Skeletal muscle satellite cell (primary cell): ENCODE data around the gene RPP21.

Experiments
- H3K27me3 ChIP-seq: 2 replicates; pipeline ENCODE4 v1.7.0; 2013; ENCODE audit warnings: low read length; ENCODE audit not compliant: control insufficient read depth, insufficient read depth
- H3K36me3 ChIP-seq: 2 replicates; pipeline ENCODE4 v1.7.0; 2013; ENCODE audit warnings: mild to moderate bottlenecking, control low read depth, low read length; ENCODE audit not compliant: insufficient read depth
- H3K4me1 ChIP-seq: 2 replicates; pipeline ENCODE4 v1.7.0; 2013; ENCODE audit warnings: low read length; ENCODE audit not compliant: control insufficient read depth, insufficient read depth
- H3K4me2 ChIP-seq: 2 replicates; pipeline ENCODE4 v1.7.0; 2013; ENCODE audit warnings: mild to moderate bottlenecking, low read length
- H3K4me3 ChIP-seq: 2 replicates; pipeline ENCODE4 v1.7.0; 2013; ENCODE audit warnings: low read length
- H3K9ac ChIP-seq: 2 replicates; pipeline ENCODE4 v1.7.0; 2013; ENCODE audit warnings: mild to moderate bottlenecking, low read depth, low read length, moderate library complexity
- H3K9me3 ChIP-seq: replicated peaks from 2 replicates; pipeline ENCODE4 v1.7.0; 2013; ENCODE audit warnings: mild to moderate bottlenecking, control low read depth, low read length

Gene RPP21

GRCh38 chr6:30334075-30334783 lies 10.7 kb upstream of the RPP21 start:
- H3K4me2 ChIP-seq, result no peak overlapping the region

DNA sequence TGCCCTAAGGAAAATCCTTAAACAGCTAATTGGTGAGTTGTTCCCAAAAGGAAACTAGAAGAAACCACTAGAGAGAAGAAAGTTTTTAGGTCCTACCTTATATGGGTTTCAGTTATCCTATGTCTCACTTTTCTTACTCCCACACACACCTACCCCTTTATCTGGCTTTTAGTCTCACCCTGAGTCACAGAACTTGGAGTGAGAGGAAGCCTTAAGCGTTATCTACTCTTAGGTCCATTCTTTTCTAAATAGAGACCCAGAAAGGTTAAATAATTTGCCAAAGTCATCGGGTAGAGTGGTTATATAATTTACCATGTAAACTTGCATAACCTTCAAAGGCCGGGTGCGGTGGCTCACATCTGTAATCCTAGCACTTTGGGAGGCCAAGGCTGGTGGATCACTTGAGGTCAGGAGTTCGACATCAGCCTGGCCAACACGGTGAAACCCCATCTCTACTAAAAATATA lies 4.3 kb upstream of the RPP21 start:
- H3K9ac ChIP-seq, result no peak overlapping the region
- H3K27me3 ChIP-seq, result no peaks in the 10 kb centered on the region
- H3K36me3 ChIP-seq, result peaks cover 53% of the 10 kb centered on the region
- peaks cover under 1% of the 10 kb centered on the region for H3K4me1 ChIP-seq
- H3K4me2 ChIP-seq, result no peak overlapping the region
- H3K4me3 ChIP-seq, result no peak overlapping the region
- no peaks in the 10 kb centered on the region for H3K9me3 ChIP-seq

More at GRCh38 chr6:30334075-30334783, 10.7 kb upstream of the RPP21 start:
- H3K4me3 ChIP-seq, result no peak overlapping the region
- no peaks in the 10 kb centered on the region for H3K9me3 ChIP-seq
- H3K9ac ChIP-seq, result no peak overlapping the region
- peaks cover 58% of the 10 kb centered on the region for H3K36me3 ChIP-seq
- no peaks in the 10 kb centered on the region for H3K4me1 ChIP-seq
- no peaks in the 10 kb centered on the region for H3K27me3 ChIP-seq

GRCh38 chr6:30341218-30341617 lies 3.7 kb upstream of the RPP21 start:
- no peak overlapping the region for H3K9ac ChIP-seq
- H3K27me3 ChIP-seq, result no peaks in the 10 kb centered on the region
- no peak overlapping the region for H3K4me2 ChIP-seq
- no peak overlapping the region for H3K4me3 ChIP-seq
- peaks cover 4% of the 10 kb centered on the region for H3K4me1 ChIP-seq
- H3K9me3 ChIP-seq, result no peaks in the 10 kb centered on the region
- H3K36me3 ChIP-seq, result peaks cover 47% of the 10 kb centered on the region

- no peaks in the 10 kb centered on the region for H3K27me3 ChIP-seq
- no peak overlapping the region for H3K9ac ChIP-seq
- no peak overlapping the region for H3K4me2 ChIP-seq
- peaks cover 48% of the 10 kb centered on the region for H3K36me3 ChIP-seq
- no peak overlapping the region for H3K4me3 ChIP-seq
- H3K9me3 ChIP-seq, result no peaks in the 10 kb centered on the region
- peaks cover 4% of the 10 kb centered on the region for H3K4me1 ChIP-seq
Observed at GRCh38 chr6:30341728-30342127, 3.2 kb upstream of the RPP21 start.

DNA sequence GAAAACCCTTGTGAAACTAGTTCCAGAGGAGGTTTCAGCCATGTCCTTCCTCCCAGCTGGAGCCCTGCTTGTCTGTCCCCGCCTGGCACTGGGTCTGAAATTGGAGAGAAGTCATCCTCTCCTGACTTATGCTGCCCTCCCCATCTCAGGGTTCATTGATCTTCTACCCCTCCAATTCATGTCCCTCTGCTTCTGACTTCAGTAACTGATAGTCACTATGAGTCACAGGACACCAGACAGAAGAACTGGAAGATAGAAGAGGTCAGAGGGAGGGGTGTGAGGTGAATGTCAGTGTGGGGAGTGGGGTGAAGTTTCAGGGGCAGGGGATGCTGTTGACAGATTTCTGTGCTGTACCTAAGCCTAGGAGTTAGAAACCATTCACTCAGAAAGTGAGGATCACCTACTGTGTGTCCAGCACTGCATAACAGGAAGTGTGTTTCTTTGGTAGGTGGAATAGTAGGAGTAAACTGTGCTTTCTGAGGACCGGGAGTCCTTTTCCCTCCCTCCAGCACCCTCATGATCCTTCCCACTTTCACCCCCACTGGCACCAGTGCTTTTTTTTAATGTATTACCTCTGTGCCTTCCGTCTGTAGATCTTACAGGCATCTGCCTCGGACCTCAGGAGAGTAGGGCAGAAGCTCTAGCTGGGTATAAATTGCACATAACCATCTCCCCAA lies 627 bp upstream of the RPP21 start:
- peaks cover 4% of the 10 kb centered on the region for H3K4me1 ChIP-seq
- peak overlapping the region; percentile 76 for H3K4me2 ChIP-seq
- no peak overlapping the region for H3K9ac ChIP-seq
- H3K36me3 ChIP-seq, result peaks cover 32% of the 10 kb centered on the region
- H3K9me3 ChIP-seq, result no peaks in the 10 kb centered on the region
- H3K4me3 ChIP-seq, result peak overlapping the region; percentile 95
- H3K27me3 ChIP-seq, result no peaks in the 10 kb centered on the region

DNA sequence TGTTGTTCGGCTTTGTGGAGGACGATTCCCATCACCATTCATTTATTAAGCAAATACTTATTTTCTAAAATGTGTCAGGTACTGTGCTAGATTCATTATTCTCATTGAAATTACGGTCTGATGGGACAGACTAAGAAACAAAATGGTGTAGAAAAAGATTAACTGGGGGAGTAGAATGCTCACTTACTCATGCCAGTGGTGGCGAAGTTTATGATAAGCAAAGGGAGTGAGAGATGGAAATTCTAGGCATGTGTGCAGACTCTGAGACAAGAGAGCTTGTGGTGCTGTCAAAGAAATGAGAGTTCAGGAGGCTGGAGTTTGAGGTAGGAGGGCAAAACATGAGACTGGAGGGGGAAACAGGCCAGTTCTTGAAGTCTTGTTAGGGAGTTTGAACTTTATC lies 896 bp downstream of the RPP21 start:
- peaks cover 18% of the 10 kb centered on the region for H3K36me3 ChIP-seq

DNA sequence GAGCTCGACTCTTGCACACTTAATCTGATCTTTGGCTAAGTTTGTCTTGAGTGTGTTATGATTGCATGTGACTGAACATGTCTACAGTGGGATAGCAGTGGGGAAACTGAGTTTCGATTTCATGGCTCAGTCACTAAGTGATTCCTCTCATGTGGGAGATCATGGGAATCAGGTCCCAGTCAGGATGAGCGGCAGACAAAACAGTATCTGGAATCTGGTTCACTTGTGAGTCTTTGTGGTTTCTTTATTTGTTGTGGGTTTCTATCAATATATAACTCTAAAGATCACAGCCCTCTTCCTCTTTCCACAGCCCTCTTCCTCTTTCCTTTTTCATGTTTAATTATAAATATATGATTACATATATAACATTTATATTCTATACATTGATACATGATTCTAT lies 4.0 kb downstream of the RPP21 start:
- no peak overlapping the region for H3K4me3 ChIP-seq
- peaks cover 10% of the 10 kb centered on the region for H3K27me3 ChIP-seq
- H3K4me2 ChIP-seq, result no peak overlapping the region
- peaks cover 4% of the 10 kb centered on the region for H3K36me3 ChIP-seq
- no peaks in the 10 kb centered on the region for H3K9me3 ChIP-seq
- peaks cover 4% of the 10 kb centered on the region for H3K4me1 ChIP-seq
- H3K9ac ChIP-seq, result no peak overlapping the region

More for the DNA sequence above, 896 bp downstream of the RPP21 start:
- H3K9me3 ChIP-seq, result no peaks in the 10 kb centered on the region
- H3K4me3 ChIP-seq, result peak overlapping the region; percentile 95
- peaks cover 4% of the 10 kb centered on the region for H3K4me1 ChIP-seq
- H3K27me3 ChIP-seq, result no peaks in the 10 kb centered on the region
- H3K9ac ChIP-seq, result peak overlapping the region; percentile 87
- H3K4me2 ChIP-seq, result peak overlapping the region; percentile 76

DNA sequence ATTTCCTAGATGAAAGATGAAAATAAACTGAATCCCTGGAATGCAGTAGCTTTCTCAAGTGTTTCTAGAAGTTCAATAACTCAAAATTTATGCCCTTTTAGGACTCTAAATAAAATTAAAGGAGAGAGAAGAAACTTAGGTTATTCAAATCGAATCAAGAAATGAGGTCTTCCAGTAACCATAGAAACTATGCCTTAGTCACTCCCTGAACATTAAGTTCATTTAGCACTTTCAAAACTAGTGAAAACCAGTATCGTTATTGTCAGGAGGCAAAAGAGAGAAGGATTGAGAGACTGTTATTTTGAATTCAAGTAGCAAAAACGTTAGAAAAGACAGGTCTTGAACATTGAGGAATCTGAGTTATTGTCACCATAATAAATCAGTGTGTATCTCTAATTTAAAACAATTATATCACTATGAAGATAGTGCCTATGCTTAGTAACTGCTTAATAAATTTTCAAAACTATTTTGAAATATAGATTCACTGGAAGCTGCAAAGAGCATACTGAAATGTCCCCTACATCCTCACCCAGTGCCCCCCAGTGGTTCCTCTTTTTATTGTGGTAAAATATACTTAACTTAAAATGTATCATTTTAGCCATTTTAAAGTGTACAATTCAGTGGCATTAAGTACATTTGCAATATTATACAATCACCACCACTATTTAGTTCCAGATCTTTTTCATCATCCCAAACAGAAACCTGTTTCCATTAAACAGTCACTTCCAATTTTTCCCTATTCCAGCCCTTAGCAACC lies 4.6 kb downstream of the RPP21 start:
- Histone ChIP-seq H3K4me2 (no peak overlapping the region), H3K4me3 (no peak overlapping the region), H3K27me3 (peaks cover 11% of the 10 kb centered on the region), H3K9me3 (no peaks in the 10 kb centered on the region), H3K4me1 (peaks cover 4% of the 10 kb centered on the region), H3K9ac (no peak overlapping the region), H3K36me3 (peaks cover 4% of the 10 kb centered on the region)

- peaks cover 21% of the 10 kb centered on the region for H3K27me3 ChIP-seq
- no peak overlapping the region for H3K4me2 ChIP-seq
- H3K36me3 ChIP-seq, result peaks cover 4% of the 10 kb centered on the region
- H3K9ac ChIP-seq, result no peak overlapping the region
- H3K4me3 ChIP-seq, result no peak overlapping the region
- no peaks in the 10 kb centered on the region for H3K9me3 ChIP-seq
- H3K4me1 ChIP-seq, result peaks cover 4% of the 10 kb centered on the region
Observed at GRCh38 chr6:30350524-30350923, 5.6 kb downstream of the RPP21 start.

DNA sequence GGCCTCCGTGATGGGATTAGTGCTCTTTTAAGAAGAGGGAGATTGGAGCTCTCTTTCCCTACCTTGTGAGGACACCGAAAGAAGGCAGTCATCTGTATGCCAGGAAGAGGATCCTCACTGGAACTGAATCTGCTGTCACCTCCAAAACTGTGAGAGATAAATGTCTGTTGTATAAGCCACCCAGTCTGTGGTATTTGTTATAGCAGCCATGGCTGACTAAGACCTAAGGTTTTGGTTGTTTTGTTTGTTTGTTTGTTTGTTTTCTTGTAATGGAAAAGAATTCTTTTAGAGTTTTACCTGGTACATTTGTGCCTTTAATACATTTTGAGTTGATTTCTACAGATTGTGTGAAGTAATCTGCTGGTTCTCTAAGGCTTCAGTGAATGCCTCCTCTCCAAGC lies 7.6 kb downstream of the RPP21 start:
- peaks cover 23% of the 10 kb centered on the region for H3K27me3 ChIP-seq

GRCh38 chr6:30355281-30355680 lies 10.3 kb downstream of the RPP21 start:
- Histone ChIP-seq H3K4me1 (no peaks in the 10 kb centered on the region), H3K9me3 (no peaks in the 10 kb centered on the region), H3K4me3 (no peak overlapping the region), H3K27me3 (peaks cover 49% of the 10 kb centered on the region), H3K36me3 (no peaks in the 10 kb centered on the region), H3K9ac (no peak overlapping the region), H3K4me2 (no peak overlapping the region)

More for the DNA sequence above, 7.6 kb downstream of the RPP21 start:
- H3K4me2 ChIP-seq, result no peak overlapping the region
- H3K4me1 ChIP-seq, result no peaks in the 10 kb centered on the region
- no peaks in the 10 kb centered on the region for H3K36me3 ChIP-seq
- H3K4me3 ChIP-seq, result no peak overlapping the region
- H3K9me3 ChIP-seq, result no peaks in the 10 kb centered on the region
- no peak overlapping the region for H3K9ac ChIP-seq
